ENCODE results near the gene NRG4. TPM values are rescaled to one million over a fixed set of nuclear protein-coding genes. Genes with fewer than 3 reads are reported as not detected.

The NRG4 gene
- total RNA-seq, 6 experiments from 2014 or later: 0.49 to 2.9 (median 2.0) TPM

DNA sequence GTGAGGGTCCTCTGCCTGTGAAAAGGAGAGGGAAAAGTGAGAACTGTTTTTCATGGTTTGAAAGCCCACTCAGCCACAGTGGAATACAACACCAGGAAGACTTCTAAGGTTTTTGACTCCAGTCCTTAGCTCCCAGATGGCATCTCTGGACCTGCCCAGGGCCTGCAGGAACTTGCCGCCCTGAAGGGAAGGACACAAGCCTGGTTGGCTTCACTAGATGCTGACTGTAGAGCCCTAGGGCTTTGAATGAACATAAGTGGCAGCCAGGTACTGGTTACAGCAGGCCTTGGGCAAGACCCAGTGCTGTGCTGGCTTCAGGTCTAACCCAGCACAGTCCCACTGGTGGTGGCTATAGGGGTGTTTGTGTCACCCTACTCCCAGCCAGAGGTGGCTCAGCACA lies 26.3 kb upstream of the NRG4 start:
- no peak overlapping the region for H3K4me3 ChIP-seq
- no peaks in the 10 kb centered on the region for H3K27me3 ChIP-seq
- no peak overlapping the region for H3K27ac ChIP-seq
- TF ChIP-seq, protein P1, sequence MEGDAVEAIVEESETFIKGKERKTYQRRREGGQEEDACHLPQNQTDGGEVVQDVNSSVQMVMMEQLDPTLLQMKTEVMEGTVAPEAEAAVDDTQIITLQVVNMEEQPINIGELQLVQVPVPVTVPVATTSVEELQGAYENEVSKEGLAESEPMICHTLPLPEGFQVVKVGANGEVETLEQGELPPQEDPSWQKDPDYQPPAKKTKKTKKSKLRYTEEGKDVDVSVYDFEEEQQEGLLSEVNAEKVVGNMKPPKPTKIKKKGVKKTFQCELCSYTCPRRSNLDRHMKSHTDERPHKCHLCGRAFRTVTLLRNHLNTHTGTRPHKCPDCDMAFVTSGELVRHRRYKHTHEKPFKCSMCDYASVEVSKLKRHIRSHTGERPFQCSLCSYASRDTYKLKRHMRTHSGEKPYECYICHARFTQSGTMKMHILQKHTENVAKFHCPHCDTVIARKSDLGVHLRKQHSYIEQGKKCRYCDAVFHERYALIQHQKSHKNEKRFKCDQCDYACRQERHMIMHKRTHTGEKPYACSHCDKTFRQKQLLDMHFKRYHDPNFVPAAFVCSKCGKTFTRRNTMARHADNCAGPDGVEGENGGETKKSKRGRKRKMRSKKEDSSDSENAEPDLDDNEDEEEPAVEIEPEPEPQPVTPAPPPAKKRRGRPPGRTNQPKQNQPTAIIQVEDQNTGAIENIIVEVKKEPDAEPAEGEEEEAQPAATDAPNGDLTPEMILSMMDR (IDR thresholded peaks at IDR 0.05): no peak
- TF ChIP-seq POLR2A (IDR thresholded peaks at IDR 0.05): no peak
- no peaks in the 10 kb centered on the region for H3K9me3 ChIP-seq
- no CpG with 5 or more reads among the region's 1 CpG for WGBS (ENCODE audit: insufficient coverage, low coverage, low lambda C conversion rate, missing lambda C conversion rate)
- no peaks in the 10 kb centered on the region for H3K4me1 ChIP-seq
- intact Hi-C loops (cut with DNase I): no loop called here
- DNase-seq: no peak
- no peak for ATAC-seq
- H3K36me3 ChIP-seq: no peaks in the 10 kb centered on the region

DNA sequence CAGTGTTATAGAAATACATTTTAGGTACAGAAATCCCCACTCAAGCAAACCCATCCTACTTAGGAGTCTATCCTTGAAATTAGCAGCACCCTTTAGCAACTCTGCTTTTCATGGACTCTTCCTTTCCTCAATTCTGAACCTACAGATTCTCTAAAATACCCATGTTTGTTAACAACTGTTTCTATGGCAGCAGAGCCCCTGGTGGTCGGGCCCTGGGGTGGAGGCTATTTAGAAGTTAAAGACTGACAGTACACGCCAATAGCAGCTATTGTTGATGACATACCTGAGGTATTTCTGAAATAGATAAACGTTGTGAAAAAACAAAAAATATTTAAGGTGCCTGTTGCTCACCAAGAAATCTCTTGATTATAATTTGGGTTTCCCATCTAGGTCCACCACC lies 23.4 kb upstream of the NRG4 start:
- H3K9me3 ChIP-seq: no peaks in the 10 kb centered on the region
- DNase-seq (no peak), ATAC-seq (no peak)
- intact Hi-C loops (cut with DNase I): no loop called here
- no peaks in the 10 kb centered on the region for H3K4me1 ChIP-seq
- TF ChIP-seq, protein P1 (IDR thresholded peaks at IDR 0.05): no peak
- no peak for TF ChIP-seq POLR2A (IDR thresholded peaks at IDR 0.05)
- no peaks in the 10 kb centered on the region for H3K27me3 ChIP-seq
- no peak overlapping the region for H3K4me3 ChIP-seq
- WGBS (ENCODE audit: insufficient coverage, low coverage, low lambda C conversion rate, missing lambda C conversion rate): 46% methylated on average over 3 of the region's 3 CpGs
- no peaks in the 10 kb centered on the region for H3K36me3 ChIP-seq
- H3K27ac ChIP-seq: no peak overlapping the region

DNA sequence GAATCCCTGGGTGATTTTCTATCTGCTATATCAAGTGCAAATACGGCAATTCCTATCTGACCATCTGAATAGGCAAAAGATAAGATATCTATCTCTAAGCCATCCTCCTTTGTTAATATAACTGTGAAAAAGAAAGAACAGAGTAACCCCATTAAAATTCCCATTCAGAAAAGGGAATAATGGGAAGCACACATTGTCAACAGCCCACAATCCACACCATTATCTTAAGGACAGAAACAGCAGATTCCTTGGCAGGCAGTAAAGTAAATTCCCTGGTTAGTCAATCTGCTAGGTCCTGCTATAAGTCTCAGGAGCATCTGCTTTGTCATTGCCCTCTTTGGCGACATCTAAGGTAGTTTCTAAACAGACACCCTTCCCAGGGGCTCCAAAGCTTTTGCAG lies 21.9 kb upstream of the NRG4 start:
- Histone ChIP-seq H3K4me3 (no peak overlapping the region), H3K36me3 (no peaks in the 10 kb centered on the region), H3K9me3 (no peaks in the 10 kb centered on the region), H3K4me1 (no peaks in the 10 kb centered on the region), H3K27ac (no peak overlapping the region), H3K27me3 (no peaks in the 10 kb centered on the region)
- WGBS (ENCODE audit: insufficient coverage, low coverage, low lambda C conversion rate, missing lambda C conversion rate): 86% methylated on average over 2 of the region's 2 CpGs
- ATAC-seq (no peak), DNase-seq (no peak)
- intact Hi-C loops (cut with DNase I): no loop called here
- TF ChIP-seq, protein P1 (IDR thresholded peaks at IDR 0.05): no peak
- TF ChIP-seq POLR2A (IDR thresholded peaks at IDR 0.05): no peak

DNA sequence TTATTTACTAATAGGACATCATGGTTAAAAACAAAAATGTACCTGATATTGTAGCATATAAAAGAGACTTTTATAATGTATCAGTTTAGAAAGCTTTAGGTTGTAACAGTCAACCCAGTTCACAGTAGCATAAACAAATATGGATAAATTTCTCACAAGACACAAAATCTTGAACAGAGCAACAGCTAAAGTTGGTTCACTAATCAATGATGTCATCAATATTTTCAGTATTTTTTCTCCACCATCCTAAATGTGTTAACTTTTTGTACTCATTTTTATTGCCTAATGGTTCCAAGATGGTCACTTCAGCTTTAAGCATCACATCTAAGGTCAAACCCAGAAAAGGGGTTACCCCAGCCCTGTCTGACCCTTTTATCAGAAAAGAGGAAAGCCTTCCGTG lies 21.2 kb upstream of the NRG4 start:
- intact Hi-C loops (cut with DNase I): no loop called here
- no peak overlapping the region for H3K27ac ChIP-seq
- ATAC-seq: no peak
- no peaks in the 10 kb centered on the region for H3K27me3 ChIP-seq
- TF ChIP-seq POLR2A (IDR thresholded peaks at IDR 0.05): no peak
- TF ChIP-seq, protein P1 (IDR thresholded peaks at IDR 0.05): no peak
- H3K36me3 ChIP-seq: no peaks in the 10 kb centered on the region
- DNase-seq: no peak
- H3K4me3 ChIP-seq: no peak overlapping the region
- WGBS (ENCODE audit: insufficient coverage, low coverage, low lambda C conversion rate, missing lambda C conversion rate): 89% methylated on average over 1 of the region's 1 CpG
- H3K9me3 ChIP-seq: no peaks in the 10 kb centered on the region
- no peaks in the 10 kb centered on the region for H3K4me1 ChIP-seq

DNA sequence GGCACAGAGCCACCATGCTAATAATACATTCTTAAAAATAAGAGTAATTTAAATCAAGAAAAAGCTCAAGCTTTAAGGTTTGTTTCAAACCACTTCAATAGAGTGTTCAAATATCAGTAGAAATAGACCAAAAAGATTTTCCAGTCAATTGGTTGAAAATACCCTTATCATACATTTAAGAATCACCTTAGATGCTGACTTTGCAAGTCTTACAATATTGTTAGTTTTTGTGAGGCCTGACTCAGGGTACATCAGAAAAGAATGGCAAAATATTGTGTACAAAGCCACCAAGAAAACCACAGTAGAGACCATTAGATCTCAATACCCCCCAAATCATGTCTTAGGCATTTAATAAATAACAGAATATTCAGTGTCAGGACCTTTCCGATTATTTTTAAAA lies 19.8 kb upstream of the NRG4 start:
- H3K27ac ChIP-seq: no peak overlapping the region
- intact Hi-C loops (cut with DNase I): no loop called here
- TF ChIP-seq POLR2A (IDR thresholded peaks at IDR 0.05): no peak
- TF ChIP-seq, protein P1 (IDR thresholded peaks at IDR 0.05): no peak
- no peaks in the 10 kb centered on the region for H3K27me3 ChIP-seq
- H3K4me1 ChIP-seq: no peaks in the 10 kb centered on the region
- 82% methylated on average over 1 of the region's 1 CpG for WGBS (ENCODE audit: insufficient coverage, low coverage, low lambda C conversion rate, missing lambda C conversion rate)
- H3K36me3 ChIP-seq: no peaks in the 10 kb centered on the region
- DNase-seq (no peak), ATAC-seq (no peak)
- no peaks in the 10 kb centered on the region for H3K9me3 ChIP-seq
- no peak overlapping the region for H3K4me3 ChIP-seq
